Urinary bladder (tissue), 2 donors: ENCODE measurements around the gene RGL3. TPM values are rescaled to one million over a fixed set of nuclear protein-coding genes. Genes with fewer than 3 reads are reported as not detected.

Experiments
- polyA plus RNA-seq: library from polyadenylated mRNA; stranded (reverse); fragments of 200-250 nt; gene quantifications from one replicate; pipeline ENCODE4 v1.2.3, GENCODE V29; 2013
- small RNA-seq: library from RNA; depleted of rRNA; stranded (forward); fragments of <200 nt; gene quantifications from one replicate; pipeline ENCODE3, GENCODE V24; 2014
- total RNA-seq: library from RNA; depleted of rRNA; stranded (reverse); fragments of >200 nt; gene quantifications from one replicate; pipeline ENCODE4 v1.2.3, GENCODE V29; 2014
- donor health status: healthy.

The RGL3 gene
- total and polyA plus RNA-seq, 2 donors: 2.5 to 6.5 TPM

Small RNAs within 50 kb of the gene (small RNA-seq; reads per million reads assigned to genes)
- gene RF00019: not detected

Other genes with a start within 250 kb of the RGL3 start
- gene KANK2, start 221.8 kb downstream of the RGL3 start, total RNA-seq: 183 TPM
- gene KANK2, start 221.8 kb downstream of the RGL3 start, polyA plus RNA-seq: 819 TPM
- not detected for gene ANGPTL8, start 179.7 kb downstream of the RGL3 start, total RNA-seq
- 21.4 TPM for gene ANGPTL8, start 179.7 kb downstream of the RGL3 start, polyA plus RNA-seq
- 20.7 TPM for gene DOCK6, start 156.8 kb downstream of the RGL3 start, total RNA-seq
- 30.6 TPM for gene DOCK6, start 156.8 kb downstream of the RGL3 start, polyA plus RNA-seq
- gene TSPAN16, start 123.2 kb downstream of the RGL3 start, total RNA-seq: not detected
- gene TSPAN16, start 123.2 kb downstream of the RGL3 start, polyA plus RNA-seq: not detected
- 13.4 TPM for gene RAB3D, start 79.7 kb downstream of the RGL3 start, total RNA-seq
- 12.4 TPM for gene RAB3D, start 79.7 kb downstream of the RGL3 start, polyA plus RNA-seq
- 63.8 TPM for gene TMEM205, start 73.0 kb downstream of the RGL3 start, total RNA-seq
- gene TMEM205, start 73.0 kb downstream of the RGL3 start, polyA plus RNA-seq: 144 TPM
- gene CCDC159, start 72.8 kb downstream of the RGL3 start, total RNA-seq: 14.3 TPM
- 29.0 TPM for gene CCDC159, start 72.8 kb downstream of the RGL3 start, polyA plus RNA-seq
- gene PLPPR2, start 63.9 kb downstream of the RGL3 start, total RNA-seq: 7.2 TPM
- gene PLPPR2, start 63.9 kb downstream of the RGL3 start, polyA plus RNA-seq: 41.5 TPM
- gene SWSAP1, start 44.6 kb downstream of the RGL3 start, total RNA-seq: 1.2 TPM
- gene SWSAP1, start 44.6 kb downstream of the RGL3 start, polyA plus RNA-seq: 2.4 TPM
- gene EPOR, start 35.0 kb downstream of the RGL3 start, total RNA-seq: 2.9 TPM
- 6.6 TPM for gene EPOR, start 35.0 kb downstream of the RGL3 start, polyA plus RNA-seq
- 0.48 TPM for gene ODAD3, start 15.8 kb upstream of the RGL3 start, total RNA-seq
- gene ODAD3, start 15.8 kb upstream of the RGL3 start, polyA plus RNA-seq: 0.34 TPM
- 54.9 TPM for gene PRKCSH, start 16.3 kb upstream of the RGL3 start, total RNA-seq
- gene PRKCSH, start 16.3 kb upstream of the RGL3 start, polyA plus RNA-seq: 174 TPM
- gene ELAVL3, start 61.7 kb upstream of the RGL3 start, total RNA-seq: 0.90 TPM
- 0.28 TPM for gene ELAVL3, start 61.7 kb upstream of the RGL3 start, polyA plus RNA-seq
- 4.5 TPM for gene ZNF653, start 86.5 kb upstream of the RGL3 start, total RNA-seq
- 9.8 TPM for gene ZNF653, start 86.5 kb upstream of the RGL3 start, polyA plus RNA-seq
- gene ECSIT, start 109.8 kb upstream of the RGL3 start, total RNA-seq: 19.0 TPM
- gene ECSIT, start 109.8 kb upstream of the RGL3 start, polyA plus RNA-seq: 68.7 TPM
- 558 TPM for gene CNN1, start 119.5 kb upstream of the RGL3 start, total RNA-seq
- 3,172 TPM for gene CNN1, start 119.5 kb upstream of the RGL3 start, polyA plus RNA-seq
- 15.4 TPM for gene ELOF1, start 139.9 kb upstream of the RGL3 start, total RNA-seq
- 61.2 TPM for gene ELOF1, start 139.9 kb upstream of the RGL3 start, polyA plus RNA-seq
- gene ACP5, start 158.3 kb upstream of the RGL3 start, total RNA-seq: 1.1 TPM
- gene ACP5, start 158.3 kb upstream of the RGL3 start, polyA plus RNA-seq: 14.7 TPM
- gene ZNF627, start 178.2 kb upstream of the RGL3 start, total RNA-seq: 48.2 TPM
- 10.9 TPM for gene ZNF627, start 178.2 kb upstream of the RGL3 start, polyA plus RNA-seq